D721Med (cell line): ENCODE results near the gene FADS1.

Experiments used
- DNase-seq: peaks from one replicate; pipeline ENCODE4 v3.0.0; 2011; ENCODE audit warnings: low spot score; ENCODE audit not compliant: insufficient read length
- FAIRE-seq: peaks from 2 replicates; lab custom pipeline; 2011; peaks lifted over from hg19 to GRCh38; lab: Jason Lieb, UNC
- CTCF ChIP-seq: IDR thresholded peaks from 2 replicates; pipeline ENCODE4 v1.5.1; 2012; ENCODE audit warnings: mild to moderate bottlenecking, control low read depth; ENCODE audit not compliant: insufficient read depth; ENCODE audit errors: missing control alignments

The FADS1 gene

DNA sequence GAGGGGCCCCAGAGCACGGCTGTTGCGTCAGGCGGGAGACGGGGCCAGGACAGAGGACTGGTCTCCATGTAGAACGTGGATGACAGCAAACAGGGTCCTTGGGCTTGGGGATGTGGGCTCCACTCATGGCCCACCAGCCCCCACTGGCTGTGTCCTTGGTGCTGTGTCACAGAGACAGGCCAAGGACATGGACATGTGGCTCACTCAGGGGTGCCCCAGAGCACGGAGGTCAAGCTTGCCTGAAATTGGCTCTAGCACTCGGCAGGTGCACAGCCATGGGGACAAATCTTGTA is 25.7 kb upstream of the FADS1 start:
- DNase-seq (no peak), FAIRE-seq (no peak)
- no peak for TF ChIP-seq CTCF

GRCh38 chr11:61841636-61842527 is 25.1 kb upstream of the FADS1 start:
- FAIRE-seq (no peak), DNase-seq (no peak)
- no peak for TF ChIP-seq CTCF

DNA sequence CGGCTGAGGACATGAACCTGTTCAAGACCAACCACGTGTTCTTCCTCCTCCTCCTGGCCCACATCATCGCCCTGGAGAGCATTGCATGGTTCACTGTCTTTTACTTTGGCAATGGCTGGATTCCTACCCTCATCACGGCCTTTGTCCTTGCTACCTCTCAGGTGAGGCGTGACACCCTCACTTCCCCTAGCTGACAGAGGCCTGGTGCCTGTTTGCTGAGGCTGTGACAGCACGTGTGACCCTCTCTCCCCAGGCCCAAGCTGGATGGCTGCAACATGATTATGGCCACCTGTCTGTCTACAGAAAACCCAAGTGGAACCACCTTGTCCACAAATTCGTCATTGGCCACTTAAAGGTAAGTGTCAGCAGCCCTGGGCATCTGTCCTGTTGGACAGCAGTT is 23.6 kb upstream of the FADS1 start:
- FAIRE-seq (no peak), DNase-seq (no peak)
- no peak for TF ChIP-seq CTCF

- no peak for FAIRE-seq
- no peak for DNase-seq
- no peak for TF ChIP-seq CTCF
Measured at GRCh38 chr11:61839742-61840141, 22.9 kb upstream of the FADS1 start.

DNA sequence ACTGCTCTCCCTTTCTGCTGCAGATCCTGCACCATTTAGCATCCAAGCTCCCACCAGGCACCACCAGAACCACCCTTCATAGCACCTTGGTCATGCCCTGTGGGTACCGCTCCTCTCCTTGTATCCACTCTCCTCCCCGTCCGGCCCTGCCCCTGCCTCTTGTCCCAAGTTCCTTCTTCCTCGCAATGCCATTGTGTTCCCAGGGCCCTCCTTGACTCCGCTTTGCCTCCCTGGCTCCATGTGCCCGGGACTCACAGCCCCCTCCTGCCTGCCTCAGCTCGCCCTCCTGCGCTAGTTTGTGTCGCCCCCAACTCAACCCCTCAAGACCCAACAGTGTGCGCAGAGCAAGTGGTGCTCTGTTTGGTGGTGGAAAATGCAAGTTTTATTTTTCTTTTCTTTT is 22.1 kb upstream of the FADS1 start:
- FAIRE-seq (no peak), DNase-seq (no peak)
- no peak for TF ChIP-seq CTCF

- FAIRE-seq (no peak), DNase-seq (no peak)
- no peak for TF ChIP-seq CTCF
Measured at GRCh38 chr11:61838501-61838900, 21.7 kb upstream of the FADS1 start.

DNA sequence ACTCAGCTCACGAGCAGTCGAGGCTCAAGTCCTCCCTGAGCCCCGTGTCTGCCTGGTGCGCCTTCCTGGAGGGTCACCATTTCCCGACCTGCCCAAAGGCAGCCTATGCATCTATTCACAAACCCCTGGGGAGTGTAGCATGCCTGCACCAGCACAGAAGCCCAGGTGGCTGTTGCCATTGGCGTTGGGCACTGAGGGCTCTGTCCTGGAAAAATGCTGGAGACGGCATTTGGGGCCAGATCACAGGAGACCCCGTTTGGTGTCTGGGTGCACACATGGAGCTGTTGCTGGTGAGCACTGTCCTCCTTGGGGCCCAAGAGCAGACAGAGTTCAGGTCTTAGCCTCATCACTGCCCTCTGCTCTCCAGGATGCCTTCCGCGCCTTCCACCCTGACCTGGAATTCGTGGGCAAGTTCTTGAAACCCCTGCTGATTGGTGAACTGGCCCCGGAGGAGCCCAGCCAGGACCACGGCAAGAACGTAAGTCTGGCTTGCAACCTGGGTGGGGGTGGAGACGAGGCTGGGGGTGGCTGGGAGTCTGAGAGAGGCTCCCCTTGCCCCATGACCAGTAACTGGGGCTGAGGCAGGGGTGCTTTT is 20.7 kb upstream of the FADS1 start:
- TF ChIP-seq CTCF, result no peak
- no peak for DNase-seq
- no peak for FAIRE-seq
